Measurements from ENCODE around the gene PRKCE. TPM values are rescaled to one million over a fixed set of nuclear protein-coding genes. Genes with fewer than 3 reads are reported as not detected.

The PRKCE gene
- total and polyA plus RNA-seq, 4 donors, result 2.5 to 38.6 (median 5.8) TPM

DNA sequence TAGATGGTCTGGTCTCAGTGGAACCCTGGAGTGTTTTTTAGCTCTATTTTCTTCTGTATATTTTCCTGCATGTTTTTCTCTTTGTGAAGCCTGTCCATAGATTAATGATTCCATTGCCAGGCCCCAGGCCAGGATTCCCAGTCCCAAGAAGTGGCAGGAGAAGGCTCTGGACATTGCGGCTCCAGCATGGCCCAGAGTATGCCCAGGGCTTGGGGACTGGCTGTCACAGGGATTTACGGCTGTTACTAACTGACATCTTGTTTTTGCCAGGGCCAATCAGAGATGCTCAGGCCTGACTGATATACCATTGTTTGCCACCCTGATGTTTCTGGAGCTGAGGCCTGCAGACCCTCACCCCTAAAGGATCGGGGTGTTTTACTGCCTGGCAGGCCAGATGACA lies 59.0 kb downstream of the PRKCE start:
- Histone ChIP-seq H3K4me1 (ENCODE audit: control insufficient read depth in 4 of 4, insufficient read depth in 4 of 4, low read length in 3 of 4) (peaks cover 0 to 7% (median 3%) of the 10 kb centered on the region in 4 donors), H3K27ac (ENCODE audit: low read depth in 1 of 2, low read length in 2 of 2) (no peak overlapping the region), H3K36me3 (ENCODE audit: control insufficient read depth in 4 of 4, insufficient read depth in 3 of 4, low read depth in 1 of 4, low read length in 3 of 4) (no peaks in the 10 kb centered on the region), H3K4me3 (ENCODE audit: low read depth in 1 of 3, low read length in 3 of 3) (no peak overlapping the region), H3K9ac (ENCODE audit: low read depth in 1 of 2, low read length in 2 of 2) (no peak overlapping the region), H3K9me3 (ENCODE audit: control insufficient read depth in 4 of 4, low read length in 3 of 4) (no peaks in the 10 kb centered on the region), H3K27me3 (ENCODE audit: control insufficient read depth in 4 of 4, insufficient read depth in 4 of 4, low read length in 3 of 4) (no peaks in the 10 kb centered on the region)
- no peak for DNase-seq (ENCODE audit: low spot score)
- WGBS, result 93% methylated on average over 3 of the region's 3 CpGs
- TF ChIP-seq, protein P1, sequence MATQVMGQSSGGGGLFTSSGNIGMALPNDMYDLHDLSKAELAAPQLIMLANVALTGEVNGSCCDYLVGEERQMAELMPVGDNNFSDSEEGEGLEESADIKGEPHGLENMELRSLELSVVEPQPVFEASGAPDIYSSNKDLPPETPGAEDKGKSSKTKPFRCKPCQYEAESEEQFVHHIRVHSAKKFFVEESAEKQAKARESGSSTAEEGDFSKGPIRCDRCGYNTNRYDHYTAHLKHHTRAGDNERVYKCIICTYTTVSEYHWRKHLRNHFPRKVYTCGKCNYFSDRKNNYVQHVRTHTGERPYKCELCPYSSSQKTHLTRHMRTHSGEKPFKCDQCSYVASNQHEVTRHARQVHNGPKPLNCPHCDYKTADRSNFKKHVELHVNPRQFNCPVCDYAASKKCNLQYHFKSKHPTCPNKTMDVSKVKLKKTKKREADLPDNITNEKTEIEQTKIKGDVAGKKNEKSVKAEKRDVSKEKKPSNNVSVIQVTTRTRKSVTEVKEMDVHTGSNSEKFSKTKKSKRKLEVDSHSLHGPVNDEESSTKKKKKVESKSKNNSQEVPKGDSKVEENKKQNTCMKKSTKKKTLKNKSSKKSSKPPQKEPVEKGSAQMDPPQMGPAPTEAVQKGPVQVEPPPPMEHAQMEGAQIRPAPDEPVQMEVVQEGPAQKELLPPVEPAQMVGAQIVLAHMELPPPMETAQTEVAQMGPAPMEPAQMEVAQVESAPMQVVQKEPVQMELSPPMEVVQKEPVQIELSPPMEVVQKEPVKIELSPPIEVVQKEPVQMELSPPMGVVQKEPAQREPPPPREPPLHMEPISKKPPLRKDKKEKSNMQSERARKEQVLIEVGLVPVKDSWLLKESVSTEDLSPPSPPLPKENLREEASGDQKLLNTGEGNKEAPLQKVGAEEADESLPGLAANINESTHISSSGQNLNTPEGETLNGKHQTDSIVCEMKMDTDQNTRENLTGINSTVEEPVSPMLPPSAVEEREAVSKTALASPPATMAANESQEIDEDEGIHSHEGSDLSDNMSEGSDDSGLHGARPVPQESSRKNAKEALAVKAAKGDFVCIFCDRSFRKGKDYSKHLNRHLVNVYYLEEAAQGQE (IDR thresholded peaks at IDR 0.05), result no peak
- TF ChIP-seq RXRA (IDR thresholded peaks at IDR 0.05), result no peak
- TF ChIP-seq JUND (IDR thresholded peaks at IDR 0.05), result no peak
- no peak for TF ChIP-seq TAF1 (conservative IDR thresholded peaks at IDR 0.05)

DNA sequence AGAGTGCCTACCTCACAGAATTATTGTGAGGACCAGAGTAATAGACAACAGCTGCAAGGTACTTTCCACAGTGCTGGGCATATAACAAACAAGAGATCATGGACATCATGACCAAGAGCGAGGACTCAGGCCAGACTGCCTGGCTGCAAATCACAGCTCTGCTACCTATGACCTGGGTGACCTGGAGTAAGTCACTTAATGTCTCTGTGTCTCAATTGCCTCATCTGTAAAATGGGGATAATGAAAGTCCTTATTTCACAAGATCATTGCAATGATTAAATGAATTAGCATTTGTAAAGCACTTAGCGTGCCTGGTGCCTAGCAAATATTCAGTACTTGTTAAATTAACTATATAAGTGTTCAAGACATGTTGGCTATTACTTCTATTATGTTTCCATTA lies 59.7 kb downstream of the PRKCE start:
- H3K36me3 ChIP-seq (ENCODE audit: control insufficient read depth in 4 of 4, insufficient read depth in 3 of 4, low read depth in 1 of 4, low read length in 3 of 4), result no peaks in the 10 kb centered on the region
- no peaks in the 10 kb centered on the region for H3K9me3 ChIP-seq (ENCODE audit: control insufficient read depth in 4 of 4, low read length in 3 of 4)
- 94% methylated on average over 2 of the region's 2 CpGs for WGBS
- DNase-seq (ENCODE audit: low spot score), result no peak
- no peak overlapping the region for H3K4me3 ChIP-seq (ENCODE audit: low read depth in 1 of 3, low read length in 3 of 3)
- H3K4me1 ChIP-seq (ENCODE audit: control insufficient read depth in 4 of 4, insufficient read depth in 4 of 4, low read length in 3 of 4), result peaks cover 0 to 6% (median 2%) of the 10 kb centered on the region in 4 donors
- no peaks in the 10 kb centered on the region for H3K27me3 ChIP-seq (ENCODE audit: control insufficient read depth in 4 of 4, insufficient read depth in 4 of 4, low read length in 3 of 4)
- H3K27ac ChIP-seq (ENCODE audit: low read depth in 1 of 2, low read length in 2 of 2), result no peak overlapping the region
- H3K9ac ChIP-seq (ENCODE audit: low read depth in 1 of 2, low read length in 2 of 2), result no peak overlapping the region
- no peak for TF ChIP-seq FOXA1 (IDR thresholded peaks at IDR 0.05)
- TF ChIP-seq RXRA (IDR thresholded peaks at IDR 0.05), result no peak
- TF ChIP-seq SP1 (IDR thresholded peaks at IDR 0.05), result no peak
- TF ChIP-seq MAX (IDR thresholded peaks at IDR 0.05), result no peak
- TF ChIP-seq HNF4G (IDR thresholded peaks at IDR 0.05), result no peak
- no peak for TF ChIP-seq GABPA (IDR thresholded peaks at IDR 0.05 in 1 of 2, conservative IDR thresholded peaks at IDR 0.05 in 1 of 2)
- TF ChIP-seq FOXA2 (IDR thresholded peaks at IDR 0.05), result no peak
- no peak for TF ChIP-seq CTCF (IDR thresholded peaks at IDR 0.05; ENCODE audit: low read depth, low read length, missing input control)
- no peak for TF ChIP-seq JUND (IDR thresholded peaks at IDR 0.05)
- no peak for TF ChIP-seq HNF4A (conservative IDR thresholded peaks at IDR 0.05)
- TF ChIP-seq RAD21 (IDR thresholded peaks at IDR 0.05), result no peak
- no peak for TF ChIP-seq ATF3 (IDR thresholded peaks at IDR 0.05)
- TF ChIP-seq EGR1 (IDR thresholded peaks at IDR 0.05; ENCODE audit: low read depth in 2 of 2), result no peak

All from liver (tissue), 9 donors.